Panc1 (cell line): Measurements from ENCODE around the gene MOB3A. TPM values are rescaled to one million over a fixed set of nuclear protein-coding genes. Genes with fewer than 3 reads are reported as not detected.

Experiments
- ATAC-seq: fragments of 200-7000 bp; cut with Tn5 transposase; 2 replicates; pipeline ENCODE4 v1.9.1; 2020; ENCODE audit warnings: mild to moderate bottlenecking, moderate library complexity
- BruUV-seq: library from RNA; stranded (reverse); fragments of 400-500 nt; replicated peaks from 2 replicates; lab custom pipeline; 2021; lab: Mats Ljungman, UMichigan
- CTCF ChIA-PET: fragments of 300-600 bp; sonication (Branson Sonifier 250); formaldehyde crosslinking; loops from one replicate; lab custom pipeline; 2022; ENCODE audit warnings: antibody characterized with exemption; lab: Charles Lee
- POLR2A ChIA-PET: fragments of 300-600 bp; sonication (Branson Sonifier 250); formaldehyde crosslinking; loops from one replicate; lab custom pipeline; 2022; ENCODE audit warnings: antibody characterized with exemption; lab: Charles Lee
- DNase-seq: peaks from one replicate; pipeline ENCODE4 v3.0.0-alpha.2; 2010; ENCODE audit warnings: low read depth, low spot score
- H3K27ac ChIP-seq: 2 replicates; pipeline ENCODE4 v1.5.1; 2011; ENCODE audit warnings: mild to moderate bottlenecking, low read length, inconsistent platforms
- H3K27me3 ChIP-seq: fragments of 200-500 bp; sonication (Bioruptor generic); 2 replicates; pipeline ENCODE4 v1.6.0; 2014; ENCODE audit warnings: low read length, inconsistent platforms; ENCODE audit not compliant: control insufficient read depth, insufficient read depth
- H3K36me3 ChIP-seq: fragments of 200-500 bp; sonication (Bioruptor generic); 2 replicates; pipeline ENCODE4 v1.5.1; 2014; ENCODE audit warnings: inconsistent platforms, mild to moderate bottlenecking, low read length, moderate library complexity; ENCODE audit not compliant: control insufficient read depth, insufficient read depth
- H3K4me1 ChIP-seq: 2 replicates; pipeline ENCODE4 v1.5.1; 2011; ENCODE audit warnings: inconsistent platforms, mild to moderate bottlenecking, low read length, moderate library complexity; ENCODE audit not compliant: control insufficient read depth, insufficient read depth
- H3K4me3 ChIP-seq, 2 experiments: 2 replicates each; pipeline ENCODE4 v1.5.1; 2011 to 2012; ENCODE audit warnings: low read depth in 2 of 2, low read length in 2 of 2, mild to moderate bottlenecking in 2 of 2, inconsistent platforms in 1 of 2, moderate library complexity in 1 of 2
- H3K9me3 ChIP-seq: fragments of 200-500 bp; sonication (Bioruptor generic); 2 replicates; pipeline ENCODE4 v1.5.1; 2014; ENCODE audit warnings: low read depth, mild to moderate bottlenecking, inconsistent platforms, low read length, moderate library complexity; ENCODE audit not compliant: control insufficient read depth, insufficient read depth
- CTCF ChIP-seq: fragments of 450-650 bp; IDR thresholded peaks from 2 replicates; pipeline ENCODE4 v1.5.1; 2017; ENCODE audit warnings: mild to moderate bottlenecking
- POLR2AphosphoS5 ChIP-seq: IDR thresholded peaks from 2 replicates; pipeline ENCODE4 v1.6.1; 2012; ENCODE audit warnings: mild to moderate bottlenecking, low read depth, low read length, moderate library complexity
- REST ChIP-seq, 2 experiments: IDR thresholded peaks; 2 replicates each; pipeline ENCODE4 v1.6.1; 2011 to 2012; ENCODE audit warnings: low read depth in 2 of 2, control low read depth in 1 of 2, low read length in 1 of 2, mild to moderate bottlenecking in 1 of 2, moderate library complexity in 1 of 2; ENCODE audit not compliant: insufficient read depth in 1 of 2
- SIN3A ChIP-seq: IDR thresholded peaks from 2 replicates; pipeline ENCODE4 v1.6.1; 2012; ENCODE audit warnings: low read depth, mild to moderate bottlenecking, low read length, moderate library complexity, borderline replicate concordance; ENCODE audit not compliant: insufficient read depth
- TCF7L2 ChIP-seq: IDR thresholded peaks from 2 replicates; pipeline ENCODE4 v1.6.1; 2011; ENCODE audit warnings: mild to moderate bottlenecking, low read depth, low read length, inconsistent platforms
- in situ Hi-C: cut with HindIII; loops from 2 replicates; pipeline ENCODE4 v1.10.0; 2016; ENCODE audit warnings: low sequenced_read_pairs, low pct_unique_long_range_greater_than_20kb
- intact Hi-C: fragments of 100-400 bp; cut with micrococcal nuclease; formaldehyde crosslinking; loops from one replicate; pipeline ENCODE4 v1.10.0; 2022; ENCODE audit not compliant: unreplicated experiment
- total RNA-seq: library from RNA; stranded (reverse); gene quantifications from one replicate; pipeline ENCODE4 v1.2.1, GENCODE V29; 2021; ENCODE audit not compliant: unreplicated experiment

Gene MOB3A
- total RNA-seq, 1 experiment from 2014 or later, result 36.3 TPM

- no TSS peak for BruUV-seq
- Histone ChIP-seq H3K27me3 (no peaks in the 10 kb centered on the region), H3K36me3 (no peaks in the 10 kb centered on the region), H3K9me3 (no peaks in the 10 kb centered on the region), H3K27ac (no peak overlapping the region), H3K4me3 (no peak overlapping the region), H3K4me1 (peaks cover 9% of the 10 kb centered on the region)
- ATAC-seq, result no peak
- intact Hi-C loops (no loop called here), in situ Hi-C loops (no loop called here)
- CTCF ChIA-PET, result no interaction called here
- POLR2A ChIA-PET, result no interaction called here
- TF ChIP-seq SIN3A (no peak), CTCF (no peak), REST (IDR thresholded peaks at IDR 0.05; ENCODE audit: insufficient read depth in 1 of 2, low read depth in 2 of 2, low read length in 1 of 2) (no peak), POLR2AphosphoS5 (no peak), TCF7L2 (no peak)
- DNase-seq, result no peak
Measured at GRCh38 chr19:2033825-2034159, 62.3 kb downstream of the MOB3A start.

GRCh38 chr19:2033115-2033824 is 62.9 kb downstream of the MOB3A start:
- H3K27me3 ChIP-seq, result no peaks in the 10 kb centered on the region
- ChIA-PET CTCF (interaction anchor here (0.6 kb wide), 1 partner anchor 51 kb away, joined by 6 read pairs; no protein-coding TSS in a partner anchor), POLR2A (no interaction called here)
- no peak for TF ChIP-seq CTCF
- no peak for TF ChIP-seq SIN3A
- no peak for TF ChIP-seq TCF7L2
- no peak for TF ChIP-seq POLR2AphosphoS5
- no peak for TF ChIP-seq REST (IDR thresholded peaks at IDR 0.05; ENCODE audit: insufficient read depth in 1 of 2, low read depth in 2 of 2, low read length in 1 of 2)
- peaks cover 10% of the 10 kb centered on the region for H3K4me1 ChIP-seq
- DNase-seq (no peak), ATAC-seq (no peak)
- H3K9me3 ChIP-seq, result no peaks in the 10 kb centered on the region
- H3K36me3 ChIP-seq, result no peaks in the 10 kb centered on the region
- no TSS peak for BruUV-seq
- no peak overlapping the region for H3K27ac ChIP-seq
- intact Hi-C loops, result no loop called here
- no peak overlapping the region for H3K4me3 ChIP-seq
- in situ Hi-C loops, result no loop called here
